Daoy (cell line): ENCODE results near the gene CELF4. TPM values are rescaled to one million over a fixed set of nuclear protein-coding genes. Genes with fewer than 3 reads are reported as not detected.

Experiments
- DNase-seq: peaks from one replicate; pipeline ENCODE4 v3.0.0-alpha.2; 2015; ENCODE audit warnings: low read depth
- total RNA-seq: library from RNA; depleted of rRNA; stranded (reverse); fragments of >200 nt; shearing (Covaris generic); gene quantifications from 2 replicates; pipeline ENCODE4 v1.2.3, GENCODE V29; 2014; rRNA removed

CELF4 gene
- not detected in 2 replicates for total RNA-seq

DNA sequence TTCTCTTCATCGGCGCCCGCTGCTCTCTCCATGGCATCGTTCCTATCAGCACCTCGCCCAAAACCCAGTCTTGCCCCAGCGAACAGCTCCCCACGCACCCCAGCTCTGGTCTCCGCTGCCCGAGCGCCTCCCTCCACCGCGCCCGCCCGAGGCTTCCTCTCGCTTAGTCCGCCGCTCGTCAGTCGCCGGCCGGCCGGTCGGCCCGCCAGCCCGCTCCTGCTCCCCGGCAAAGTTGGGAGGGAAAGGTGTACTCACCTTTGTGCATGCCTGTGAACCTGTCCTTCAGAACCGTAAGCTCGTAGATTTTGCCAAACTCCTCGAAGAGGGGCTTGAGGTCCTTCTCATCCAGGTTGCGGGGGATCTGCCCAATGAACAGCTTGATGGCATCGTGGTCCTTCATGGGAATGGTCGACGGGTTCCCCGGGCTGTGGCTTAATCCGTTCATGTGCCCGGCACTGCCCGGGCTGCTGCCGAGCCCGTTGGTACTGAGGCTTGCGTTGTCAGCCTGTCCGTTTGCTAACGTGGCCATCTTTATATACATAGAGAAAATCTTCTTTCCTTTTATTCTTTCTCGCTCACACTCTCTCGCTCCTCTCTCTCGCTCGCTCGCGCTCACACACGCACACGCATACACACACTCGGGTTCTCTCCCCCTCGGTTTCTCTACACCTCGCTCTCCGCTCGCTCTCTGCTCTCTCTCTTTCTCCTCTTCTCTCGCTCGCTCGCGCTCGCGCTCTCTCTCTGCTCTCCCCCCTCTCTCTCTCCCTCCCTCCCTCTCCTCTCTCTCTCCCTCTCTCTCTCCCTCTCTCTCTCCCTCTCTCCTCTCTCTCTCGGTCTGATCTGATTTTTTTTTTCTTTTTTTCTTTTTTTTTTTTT lies at the start of gene CELF4:
CELF4 (minus strand) TSS at position 698 of the 876 bp plus-strand sequence.
- peak; percentile 23 for DNase-seq

- no peak for DNase-seq
Observed at GRCh38 chr18:37613253-37613565, 47.6 kb upstream of the CELF4 start.

GRCh38 chr18:37612524-37613252 lies 47.1 kb upstream of the CELF4 start:
- DNase-seq, result no peak

DNA sequence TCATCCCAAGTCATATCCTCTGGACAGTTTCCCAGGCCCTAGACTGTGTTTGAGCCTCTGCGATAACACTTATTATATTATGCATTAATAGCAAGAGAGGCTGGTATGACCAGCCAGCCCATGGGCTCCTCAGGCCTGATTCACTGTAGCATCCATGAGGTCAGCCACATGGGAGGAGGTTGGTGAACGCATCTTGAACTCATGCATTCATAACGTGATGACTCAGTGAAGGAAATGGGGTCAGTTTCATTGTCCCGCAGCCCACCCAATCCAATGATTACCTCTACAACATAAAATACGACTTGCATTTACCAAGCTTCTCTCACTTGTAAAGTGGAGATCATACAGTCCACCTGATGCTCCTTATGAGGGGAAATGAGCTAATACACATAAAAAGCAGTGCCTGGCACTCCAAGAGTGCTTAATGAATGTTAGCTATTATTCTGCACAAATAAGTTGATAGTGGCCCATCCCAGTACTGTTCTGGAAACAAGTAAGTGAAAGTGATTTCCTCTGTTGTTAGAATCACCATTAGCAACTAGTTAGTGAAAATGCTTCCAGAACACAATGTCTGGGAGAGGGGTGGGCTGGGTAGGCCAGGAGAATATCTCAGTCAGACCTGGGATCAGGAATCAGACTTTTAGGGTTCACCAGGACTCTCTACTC lies 46.1 kb upstream of the CELF4 start:
- no peak for DNase-seq

- no peak for DNase-seq
Observed at GRCh38 chr18:37608876-37609275, 43.3 kb upstream of the CELF4 start.

DNA sequence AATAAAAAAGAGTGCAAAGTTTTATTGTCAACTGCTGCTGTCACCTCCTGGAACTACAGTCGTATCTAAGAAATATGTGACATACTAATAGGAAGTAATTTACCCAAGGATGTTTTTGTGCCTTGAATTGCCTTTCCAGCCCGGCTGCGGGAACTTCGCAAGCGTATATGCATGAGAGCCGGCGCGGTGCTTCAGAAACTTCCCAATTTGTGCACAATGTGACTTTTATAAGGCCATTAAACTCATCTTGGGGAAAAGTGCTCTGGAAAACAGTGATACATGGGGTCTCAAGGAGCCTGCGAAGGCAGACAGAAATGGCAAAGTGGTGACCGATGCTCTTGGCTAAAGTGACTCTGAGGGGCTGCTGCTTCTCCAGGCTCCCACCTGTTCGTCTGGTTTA lies 41.7 kb upstream of the CELF4 start:
- DNase-seq, result no peak

- no peak for DNase-seq
Observed at GRCh38 chr18:37604032-37604431, 38.4 kb upstream of the CELF4 start.

- no peak for DNase-seq
Observed at GRCh38 chr18:37598966-37599896, 33.6 kb upstream of the CELF4 start.

DNA sequence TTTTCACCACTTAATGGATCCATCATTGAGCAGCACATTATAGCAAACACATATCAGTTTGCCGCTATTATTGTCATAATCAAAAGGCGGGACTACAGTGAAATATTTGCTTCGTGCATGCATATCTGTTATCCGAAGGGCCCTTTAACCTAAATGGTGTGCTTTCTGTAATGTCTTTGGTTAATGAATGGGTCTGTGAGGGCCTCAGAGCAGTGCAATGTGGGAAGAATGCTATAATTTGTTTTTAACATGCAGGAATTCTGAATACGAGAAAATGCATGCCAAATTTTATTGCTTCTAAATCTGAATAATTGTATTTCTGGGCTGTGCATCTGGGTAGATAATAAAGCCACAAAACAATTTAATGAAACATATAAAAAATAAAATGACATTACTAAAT lies 32.8 kb upstream of the CELF4 start:
- no peak for DNase-seq

GRCh38 chr18:37590346-37590745 lies 24.7 kb upstream of the CELF4 start:
- no peak for DNase-seq

DNA sequence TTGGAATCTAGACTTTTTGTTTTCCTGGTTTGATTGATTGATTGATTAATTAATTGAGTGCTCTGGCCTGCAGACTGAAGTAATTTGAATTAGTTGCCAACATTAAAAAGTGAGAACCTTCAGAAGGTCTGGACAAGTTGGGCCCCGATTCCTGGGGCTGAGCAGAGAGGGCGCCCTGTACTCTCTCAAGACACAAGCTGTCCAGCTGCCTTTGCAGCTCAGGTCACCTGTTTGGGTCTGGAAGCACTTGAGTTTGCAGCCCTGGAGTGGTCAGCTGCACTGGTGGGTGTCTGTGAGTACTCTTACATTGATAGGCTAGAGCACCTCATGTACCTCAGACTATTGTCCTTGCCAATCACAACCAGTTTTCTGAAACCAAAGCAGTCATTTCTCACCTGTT lies 22.7 kb upstream of the CELF4 start:
- no peak for DNase-seq

DNA sequence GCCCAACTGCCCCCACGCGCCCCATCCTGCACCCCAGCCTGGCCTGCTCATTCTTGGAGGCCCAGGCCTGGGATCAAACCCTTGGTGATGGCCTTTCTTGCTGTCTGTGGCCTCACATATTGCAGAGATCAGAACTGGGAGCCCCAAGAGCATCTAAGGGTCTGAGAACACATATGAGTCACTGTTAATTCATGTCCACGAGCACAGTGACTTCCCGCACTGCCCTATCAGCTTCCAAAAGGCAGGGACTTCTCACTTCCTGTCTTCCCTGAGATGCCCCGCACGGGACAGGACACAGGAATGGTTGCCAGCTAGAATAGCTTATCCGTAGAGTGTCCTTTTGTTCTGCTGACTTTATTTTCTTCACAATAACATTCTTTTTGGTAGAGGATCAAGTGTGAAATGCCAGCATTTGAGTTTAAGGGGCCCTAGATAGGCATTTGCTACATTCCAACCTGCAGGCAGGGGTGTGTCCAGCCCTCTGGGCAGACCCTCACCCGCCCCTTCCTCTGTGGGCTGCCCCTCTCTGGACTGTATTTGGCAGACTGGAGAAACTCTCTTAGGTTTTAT lies 21.1 kb upstream of the CELF4 start:
- no peak for DNase-seq

- DNase-seq, result no peak
Observed at GRCh38 chr18:37584952-37585695, 19.5 kb upstream of the CELF4 start.

DNA sequence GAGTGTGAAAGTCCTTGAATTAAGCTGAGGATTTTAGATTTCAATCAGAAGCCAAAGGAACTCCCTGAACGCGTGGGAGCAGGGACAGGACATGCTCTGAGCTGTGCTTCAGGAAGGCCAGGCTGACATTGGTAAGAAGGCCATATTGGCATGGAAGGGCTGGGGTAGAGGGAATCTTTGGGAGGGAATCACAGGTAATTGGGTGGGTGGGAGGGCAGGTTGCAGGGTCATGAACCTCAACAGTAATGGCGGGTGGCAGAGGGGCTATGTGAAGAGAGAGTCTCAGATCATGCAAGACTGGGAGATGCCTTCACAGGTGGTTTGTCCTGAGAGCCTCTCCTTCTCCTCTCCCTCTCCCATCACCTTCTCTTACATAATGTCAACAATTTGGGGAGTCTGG lies 18.6 kb upstream of the CELF4 start:
- no peak for DNase-seq

GRCh38 chr18:37582261-37582660 lies 16.7 kb upstream of the CELF4 start:
- DNase-seq, result no peak

DNA sequence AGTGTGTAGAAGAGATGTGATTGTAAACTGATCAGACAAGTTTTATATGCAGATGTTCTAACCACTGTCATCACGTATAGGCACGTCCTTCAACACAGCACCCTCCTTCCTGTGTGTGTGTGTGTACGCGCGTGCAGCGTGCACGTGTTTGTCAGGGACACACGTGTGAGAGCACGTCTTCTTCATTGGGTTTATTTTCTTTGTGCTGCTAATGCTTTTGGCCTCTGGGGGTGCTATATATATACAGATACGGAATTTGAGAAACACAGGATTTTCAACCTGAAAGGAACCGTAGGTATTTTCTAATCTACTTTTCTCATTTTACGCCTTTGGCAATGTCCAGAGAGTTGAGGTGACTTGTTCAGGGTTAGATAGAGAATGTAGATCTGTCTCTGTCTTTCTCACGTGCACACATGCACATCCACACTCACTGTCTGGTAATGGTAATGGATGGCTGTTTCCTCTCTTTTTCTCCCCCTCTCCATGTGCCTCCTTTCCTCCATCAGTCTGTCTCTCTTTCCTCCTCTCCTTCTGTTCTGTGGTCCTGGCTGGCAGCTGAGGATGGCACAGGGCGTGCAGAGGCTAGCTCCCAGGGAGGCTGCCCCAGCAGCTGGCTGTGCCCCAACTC lies 13.4 kb upstream of the CELF4 start:
- DNase-seq, result no peak

DNA sequence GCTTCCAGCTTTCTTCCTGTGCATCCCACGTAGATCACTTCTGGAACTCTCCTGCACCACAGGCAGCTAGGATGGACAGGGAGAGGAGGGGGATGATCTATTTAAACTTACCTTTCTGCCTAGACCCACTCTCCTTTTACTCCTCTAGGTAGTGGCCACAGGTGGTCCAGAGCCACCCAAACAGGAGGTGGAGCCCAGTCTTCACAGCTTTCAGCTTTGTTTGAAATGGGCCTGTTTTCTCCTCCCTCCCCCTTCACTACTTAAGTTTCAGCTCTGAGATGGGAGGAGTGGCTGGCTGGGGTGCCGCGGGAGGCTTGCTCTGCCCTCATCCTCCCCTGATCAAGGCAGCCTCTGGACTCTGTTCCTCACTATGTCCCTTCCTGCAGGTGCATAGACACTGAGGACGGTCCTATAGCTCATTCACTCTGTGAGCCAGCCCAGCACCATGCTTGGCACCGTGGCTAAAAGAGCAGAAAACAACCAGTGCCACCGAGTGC lies 12.6 kb upstream of the CELF4 start:
- no peak for DNase-seq

- DNase-seq, result no peak
Observed at GRCh38 chr18:37577051-37577611, 11.5 kb upstream of the CELF4 start.

DNA sequence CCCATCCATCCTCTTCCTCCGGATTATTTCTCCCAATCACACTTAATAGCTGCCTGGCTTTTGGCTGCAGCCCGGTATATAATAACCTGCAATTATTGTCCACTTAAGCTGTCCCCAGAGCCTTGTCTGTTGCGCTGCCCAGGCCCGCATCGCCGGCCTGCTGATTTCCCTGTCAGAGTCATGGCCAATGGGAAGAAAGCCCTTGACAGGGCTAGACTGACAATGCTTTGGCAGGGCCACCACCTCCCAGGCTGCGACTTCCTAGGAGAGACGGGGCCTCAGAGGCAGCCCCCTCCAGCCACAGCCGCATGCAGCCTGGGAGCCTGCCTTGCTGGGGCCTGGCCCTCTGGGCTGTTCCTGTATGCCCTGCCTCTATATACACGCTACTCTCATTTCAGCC lies 10.0 kb upstream of the CELF4 start:
- DNase-seq, result no peak

GRCh38 chr18:37574113-37574512 lies 8.5 kb upstream of the CELF4 start:
- peak; percentile 56 for DNase-seq
